ENCODE measurements around the gene ARF1. TPM values are rescaled to one million over a fixed set of nuclear protein-coding genes. Genes with fewer than 3 reads are reported as not detected.

Gene ARF1
- polyA plus RNA-seq, 3 donors, result 580 to 789 (median 603) TPM

DNA sequence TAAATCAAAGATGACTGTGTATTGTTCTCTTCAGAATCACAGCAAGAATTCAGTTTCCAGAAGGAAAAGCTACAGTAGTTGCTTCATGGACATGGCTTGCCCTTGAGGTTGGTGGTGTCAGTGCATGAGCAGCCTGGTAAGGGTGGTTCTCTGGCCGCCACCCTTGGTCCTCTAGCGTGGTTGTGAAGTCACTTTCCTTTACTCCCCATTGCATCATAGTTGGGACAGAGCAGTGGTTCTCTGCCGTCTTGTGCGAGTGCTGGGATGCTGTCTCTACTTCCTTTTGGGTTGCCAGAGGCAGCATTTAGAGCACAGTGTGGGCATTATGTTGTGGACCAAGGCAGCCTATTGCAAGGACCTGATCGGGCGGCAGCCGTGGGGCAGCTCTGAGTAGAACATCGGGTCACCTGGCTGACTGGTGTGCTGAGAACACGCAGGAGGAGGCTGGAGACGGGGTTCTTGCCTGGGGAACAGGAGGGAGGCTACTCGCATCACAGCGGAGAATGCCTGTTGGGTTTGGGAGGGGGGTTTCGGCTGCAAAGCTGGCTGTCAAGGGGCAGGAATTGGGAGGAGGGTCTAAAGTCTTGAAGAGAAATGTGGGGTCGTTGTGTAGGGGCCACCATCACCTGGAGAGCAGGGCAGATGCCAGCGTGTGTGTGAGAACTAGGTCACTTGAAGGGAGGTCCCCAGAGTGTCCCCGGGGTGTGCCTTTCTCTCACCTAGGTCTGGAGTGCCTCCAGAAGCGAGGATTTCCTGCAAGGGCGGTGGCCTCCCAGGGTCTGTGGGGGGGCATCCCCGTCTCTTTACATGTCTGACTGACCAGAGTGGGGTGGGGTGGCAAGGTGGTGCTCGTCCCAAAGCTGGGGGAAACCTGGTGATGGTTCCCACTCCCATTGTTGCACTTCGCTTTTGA, 6.3 kb downstream of the ARF1 start:
- peaks cover 100% of the 10 kb centered on the region for H4K20me1 ChIP-seq (ENCODE audit: insufficient read depth, low read length)
- H3K4me1 Mint-ChIP-seq, result peaks cover 87% of the 10 kb centered on the region
- peaks cover 0 to 5% (median 1%) of the 10 kb centered on the region in 3 donors for H3K27me3 Mint-ChIP-seq (ENCODE audit: low read depth in 3 of 3)
- peaks cover 100% of the 10 kb centered on the region for H3K79me2 ChIP-seq (ENCODE audit: insufficient read depth, low read length)
- peak; percentile 85 to 93 (median 88) for DNase-seq
- H3K36me3 Mint-ChIP-seq, result peaks cover 46 to 53% of the 10 kb centered on the region in 2 donors
- peaks cover 82 to 90% of the 10 kb centered on the region in 2 donors for H3K4me1 ChIP-seq (ENCODE audit: control insufficient read depth in 1 of 2, insufficient read depth in 2 of 2, low read length in 2 of 2)
- no peak overlapping the region for H2AFZ ChIP-seq (ENCODE audit: insufficient read depth, low read depth, low read length, poor library complexity, severe bottlenecking)
- H3K27ac ChIP-seq (ENCODE audit: low read depth in 1 of 2, low read length in 2 of 2), result peak overlapping the region; percentile 94 to 95
- H3K36me3 ChIP-seq (replicated peaks in 1 of 2; ENCODE audit: control insufficient read depth in 1 of 2, insufficient read depth in 2 of 2, low read length in 2 of 2), result peaks cover 2 to 26% of the 10 kb centered on the region in 2 donors
- WGBS (ENCODE audit: insufficient coverage), result 59% methylated on average over 15 of the region's 21 CpGs
- peak overlapping the region in 1 of 3 experiments; percentile 64 for H3K4me3 ChIP-seq (replicated peaks in 1 of 3; ENCODE audit: low read depth in 2 of 3, low read length in 3 of 3)
- peak overlapping the region; percentile 77 to 85 for H3K4me3 Mint-ChIP-seq
- TF ChIP-seq, protein P1, sequence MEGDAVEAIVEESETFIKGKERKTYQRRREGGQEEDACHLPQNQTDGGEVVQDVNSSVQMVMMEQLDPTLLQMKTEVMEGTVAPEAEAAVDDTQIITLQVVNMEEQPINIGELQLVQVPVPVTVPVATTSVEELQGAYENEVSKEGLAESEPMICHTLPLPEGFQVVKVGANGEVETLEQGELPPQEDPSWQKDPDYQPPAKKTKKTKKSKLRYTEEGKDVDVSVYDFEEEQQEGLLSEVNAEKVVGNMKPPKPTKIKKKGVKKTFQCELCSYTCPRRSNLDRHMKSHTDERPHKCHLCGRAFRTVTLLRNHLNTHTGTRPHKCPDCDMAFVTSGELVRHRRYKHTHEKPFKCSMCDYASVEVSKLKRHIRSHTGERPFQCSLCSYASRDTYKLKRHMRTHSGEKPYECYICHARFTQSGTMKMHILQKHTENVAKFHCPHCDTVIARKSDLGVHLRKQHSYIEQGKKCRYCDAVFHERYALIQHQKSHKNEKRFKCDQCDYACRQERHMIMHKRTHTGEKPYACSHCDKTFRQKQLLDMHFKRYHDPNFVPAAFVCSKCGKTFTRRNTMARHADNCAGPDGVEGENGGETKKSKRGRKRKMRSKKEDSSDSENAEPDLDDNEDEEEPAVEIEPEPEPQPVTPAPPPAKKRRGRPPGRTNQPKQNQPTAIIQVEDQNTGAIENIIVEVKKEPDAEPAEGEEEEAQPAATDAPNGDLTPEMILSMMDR (IDR thresholded peaks at IDR 0.05), result no peak
- H3K9me3 ChIP-seq (replicated peaks in 1 of 2; ENCODE audit: control insufficient read depth in 1 of 2, insufficient read depth in 1 of 2, low read length in 2 of 2), result peaks cover 0 to 4% of the 10 kb centered on the region in 2 donors
- no peak overlapping the region for H3K9ac ChIP-seq (ENCODE audit: insufficient read depth, low read length, poor library complexity, severe bottlenecking)
- no peaks in the 10 kb centered on the region for H3K27me3 ChIP-seq (ENCODE audit: control insufficient read depth in 2 of 2, insufficient read depth in 2 of 2, low read length in 2 of 2)
- H3K4me2 ChIP-seq (replicated peaks; ENCODE audit: extremely low read depth, low read length, poor library complexity, severe bottlenecking), result peak overlapping the region; percentile 71
- H3K9me3 Mint-ChIP-seq, result peaks cover 0 to 5% (median 1%) of the 10 kb centered on the region in 7 donors
- H3K27ac Mint-ChIP-seq, result peak overlapping the region; percentile 96 to 100 (median 99)
- intact Hi-C loops (cut with micrococcal nuclease), result loop anchor here (2.0 kb wide), 2 partner anchors 14 to 16 kb away; partner anchors contain the start of gene C1orf35 (in 1 of the 2)

DNA sequence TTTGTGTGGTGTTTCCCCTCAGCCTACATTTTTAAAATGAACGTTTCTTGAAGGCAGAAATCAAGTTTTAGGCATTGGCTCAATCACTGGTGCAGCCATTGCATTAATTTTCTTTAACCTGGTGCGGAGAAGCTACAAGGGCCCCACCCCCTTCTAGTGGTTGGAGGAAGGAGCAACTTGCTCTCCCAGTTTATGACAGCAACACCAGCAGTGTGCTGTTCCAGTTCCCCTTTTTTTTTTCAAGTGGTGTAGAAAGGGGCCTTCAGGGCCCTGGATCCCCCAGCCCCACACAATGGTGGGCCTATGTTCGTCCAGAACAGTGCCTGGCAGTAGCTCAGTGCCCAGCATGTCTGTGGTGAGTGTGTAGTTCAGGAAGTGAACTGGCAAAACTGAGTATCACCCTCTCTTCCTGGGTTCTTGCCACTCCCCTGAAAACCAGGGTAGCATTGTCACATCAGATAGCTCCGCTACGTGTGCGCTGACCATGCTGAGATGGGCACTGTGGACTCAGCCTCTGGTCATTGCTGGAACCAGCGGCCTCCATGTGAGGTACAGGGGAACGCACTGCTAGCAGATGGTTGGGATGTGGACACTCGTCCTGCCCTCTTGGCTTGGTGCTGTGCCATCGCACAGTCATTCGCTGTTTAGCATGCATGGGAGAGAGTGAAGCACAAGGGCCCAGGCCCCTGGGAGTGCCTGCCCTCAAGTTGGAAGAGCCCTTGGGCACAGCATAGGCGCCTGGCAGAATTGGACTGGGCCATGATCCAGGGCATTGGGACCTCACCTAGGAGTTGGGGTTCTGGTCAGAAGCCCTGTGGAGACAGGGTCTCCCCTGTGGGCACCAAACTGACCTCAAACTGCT, 7.2 kb downstream of the ARF1 start:
- Histone ChIP-seq H2AFZ (ENCODE audit: insufficient read depth, low read depth, low read length, poor library complexity, severe bottlenecking) (no peak overlapping the region), H3K4me1 (ENCODE audit: control insufficient read depth in 1 of 2, insufficient read depth in 2 of 2, low read length in 2 of 2) (peaks cover 73 to 81% of the 10 kb centered on the region in 2 donors), H3K4me2 (replicated peaks; ENCODE audit: extremely low read depth, low read length, poor library complexity, severe bottlenecking) (peak overlapping the region; percentile 71), H3K4me3 (replicated peaks in 1 of 3; ENCODE audit: low read depth in 2 of 3, low read length in 3 of 3) (peak overlapping the region in 1 of 3 experiments; percentile 64), H4K20me1 (ENCODE audit: insufficient read depth, low read length) (peaks cover 100% of the 10 kb centered on the region), H3K9me3 (replicated peaks in 1 of 2; ENCODE audit: control insufficient read depth in 1 of 2, insufficient read depth in 1 of 2, low read length in 2 of 2) (peaks cover 8 to 13% of the 10 kb centered on the region in 2 donors), H3K27ac (ENCODE audit: low read depth in 1 of 2, low read length in 2 of 2) (peak overlapping the region; percentile 94 to 95), H3K79me2 (ENCODE audit: insufficient read depth, low read length) (peaks cover 100% of the 10 kb centered on the region), H3K36me3 (replicated peaks in 1 of 2; ENCODE audit: control insufficient read depth in 1 of 2, insufficient read depth in 2 of 2, low read length in 2 of 2) (peaks cover 2 to 35% of the 10 kb centered on the region in 2 donors), H3K27me3 (ENCODE audit: control insufficient read depth in 2 of 2, insufficient read depth in 2 of 2, low read length in 2 of 2) (no peaks in the 10 kb centered on the region), H3K9ac (ENCODE audit: insufficient read depth, low read length, poor library complexity, severe bottlenecking) (peak overlapping the region; percentile 53)
- 63% methylated on average over 10 of the region's 12 CpGs for WGBS (ENCODE audit: insufficient coverage)
- Mint-ChIP-seq H3K4me3 (peak overlapping the region; percentile 41 to 85), H3K9me3 (peaks cover 1 to 13% (median 9%) of the 10 kb centered on the region in 7 donors), H3K27ac (peak overlapping the region; percentile 96 to 100 (median 99)), H3K36me3 (peaks cover 43 to 58% of the 10 kb centered on the region in 2 donors), H3K27me3 (ENCODE audit: low read depth in 3 of 3) (peaks cover 0 to 5% (median 1%) of the 10 kb centered on the region in 3 donors), H3K4me1 (peaks cover 79% of the 10 kb centered on the region)
- DNase-seq, result peak; percentile 67 to 73 (median 70)
- intact Hi-C loops (cut with micrococcal nuclease), result loop anchor here (2.0 kb wide), 2 partner anchors 13 to 15 kb away; partner anchors contain the start of gene C1orf35 (in 1 of the 2)
- TF ChIP-seq, protein P1 (IDR thresholded peaks at IDR 0.05), result no peak

Data from CD14-positive monocyte (primary cell).